AG04449 (cell line): ENCODE measurements around the gene KIAA1328.

Experiments used
- CTCF ChIA-PET: fragments of 350-600 bp; formaldehyde crosslinking; extraction: SDS; loops from one replicate; lab custom pipeline; 2021; ENCODE audit warnings: antibody characterized with exemption; lab: Yijun Ruan, JAX
- POLR2A ChIA-PET: fragments of 400-600, 350-600 bp; formaldehyde crosslinking; extraction: SDS; loops from one replicate; lab custom pipeline; 2020; ENCODE audit warnings: antibody characterized with exemption, inconsistent platforms; lab: Yijun Ruan, JAX
- DNase-seq: peaks from one replicate; pipeline ENCODE4 v3.0.0-alpha.2; 2010; ENCODE audit warnings: low read depth, low spot score
- H3K4me3 ChIP-seq: 2 replicates; pipeline ENCODE4 v1.5.1; 2011; ENCODE audit warnings: low read depth, mild to moderate bottlenecking, control low read depth, low read length
- CTCF ChIP-seq: IDR thresholded peaks from one replicate; pipeline ENCODE4 v1.5.1; 2011; ENCODE audit warnings: mild to moderate bottlenecking, moderate library complexity, low read length, control low read depth, inconsistent platforms; ENCODE audit not compliant: insufficient read depth; ENCODE audit errors: missing control alignments

Gene KIAA1328

GRCh38 chr18:36818652-36819051 is 10.3 kb upstream of the KIAA1328 start:
- H3K4me3 ChIP-seq, result no peak overlapping the region
- DNase-seq, result no peak
- no peak for TF ChIP-seq CTCF
- POLR2A ChIA-PET, result interaction anchor here (0.7 kb wide), 1 partner anchor 336 kb away, joined by 3 read pairs; no protein-coding TSS in a partner anchor
- CTCF ChIA-PET, result interaction anchor here (1.3 to 3.5 kb wide), 3 partner anchors 8 to 10 kb away, joined by 8 to 23 read pairs (median 9); partner anchors contain the start of genes KIAA1328 and TPGS2

GRCh38 chr18:36819621-36820020 is 9.3 kb upstream of the KIAA1328 start:
- DNase-seq, result no peak
- no peak overlapping the region for H3K4me3 ChIP-seq
- ChIA-PET POLR2A (no interaction called here), CTCF (interaction anchor here (0.7 to 3.5 kb wide), 3 partner anchors 9 to 11 kb away, joined by 4 to 23 read pairs (median 9); partner anchors contain the start of genes KIAA1328 and TPGS2)
- no peak for TF ChIP-seq CTCF

- no peak for DNase-seq
- TF ChIP-seq CTCF, result no peak
- H3K4me3 ChIP-seq, result no peak overlapping the region
- ChIA-PET CTCF (interaction anchor here (0.7 to 3.5 kb wide), 5 partner anchors 9 to 64 kb away, joined by 3 to 23 read pairs (median 5); no protein-coding TSS in a partner anchor), POLR2A (no interaction called here)
Measured at GRCh38 chr18:36821681-36822080, 7.2 kb upstream of the KIAA1328 start.

GRCh38 chr18:36825526-36825925 is 3.4 kb upstream of the KIAA1328 start:
- no peak for TF ChIP-seq CTCF
- H3K4me3 ChIP-seq, result no peak overlapping the region
- DNase-seq, result no peak
- ChIA-PET POLR2A (no interaction called here), CTCF (interaction anchor here (0.9 to 1.7 kb wide), 2 partner anchors 11 to 17 kb away, joined by 3 to 7 read pairs; no protein-coding TSS in a partner anchor)

GRCh38 chr18:36826556-36826955 is 2.4 kb upstream of the KIAA1328 start:
- ChIA-PET CTCF (interaction anchor here (0.9 to 4.4 kb wide), 3 partner anchors 12 to 18 kb away, joined by 3 to 25 read pairs (median 7); no protein-coding TSS in a partner anchor), POLR2A (no interaction called here)
- no peak for DNase-seq
- no peak overlapping the region for H3K4me3 ChIP-seq
- TF ChIP-seq CTCF, result no peak

GRCh38 chr18:36828157-36828629 is 734 bp upstream of the KIAA1328 start:
- H3K4me3 ChIP-seq, result peak overlapping the region; percentile 98
- ChIA-PET POLR2A (interaction anchor here (0.5 to 0.6 kb wide), 2 partner anchors 18 to 309 kb away, joined by 3 read pairs; no protein-coding TSS in a partner anchor), CTCF (interaction anchor here (1.0 to 4.4 kb wide), 11 partner anchors 9 to 140 kb away, joined by 3 to 25 read pairs (median 7); no protein-coding TSS in a partner anchor)
- TF ChIP-seq CTCF, result no peak
- DNase-seq, result no peak
